ENCODE results near the gene ENTPD1.

Gene ENTPD1

GRCh38 chr10:95789902-95790301, 33.9 kb downstream of the ENTPD1 start:
- TF ChIP-seq CTCF (IDR thresholded peaks at IDR 0.05; ENCODE audit: control insufficient read depth, insufficient read depth, low read depth, low read length, missing control alignments): no peak
- DNase-seq (ENCODE audit: low read depth): no peak
- H3K4me3 ChIP-seq (ENCODE audit: control insufficient read depth, low read depth, low read length): no peak overlapping the region

- no peak for TF ChIP-seq CTCF (IDR thresholded peaks at IDR 0.05; ENCODE audit: control insufficient read depth, insufficient read depth, low read depth, low read length, missing control alignments)
- DNase-seq (ENCODE audit: low read depth): no peak
- no peak overlapping the region for H3K4me3 ChIP-seq (ENCODE audit: control insufficient read depth, low read depth, low read length)
Observed at GRCh38 chr10:95790982-95791381, 35.0 kb downstream of the ENTPD1 start.

- no peak for TF ChIP-seq CTCF (IDR thresholded peaks at IDR 0.05; ENCODE audit: control insufficient read depth, insufficient read depth, low read depth, low read length, missing control alignments)
- no peak for DNase-seq (ENCODE audit: low read depth)
- no peak overlapping the region for H3K4me3 ChIP-seq (ENCODE audit: control insufficient read depth, low read depth, low read length)
Observed at GRCh38 chr10:95791425-95791979, 35.5 kb downstream of the ENTPD1 start.

- TF ChIP-seq CTCF (IDR thresholded peaks at IDR 0.05; ENCODE audit: control insufficient read depth, insufficient read depth, low read depth, low read length, missing control alignments): no peak
- DNase-seq (ENCODE audit: low read depth): no peak
- H3K4me3 ChIP-seq (ENCODE audit: control insufficient read depth, low read depth, low read length): no peak overlapping the region
Observed at GRCh38 chr10:95792211-95792780, 36.3 kb downstream of the ENTPD1 start.

- H3K4me3 ChIP-seq (ENCODE audit: control insufficient read depth, low read depth, low read length): no peak overlapping the region
- no peak for DNase-seq (ENCODE audit: low read depth)
- TF ChIP-seq CTCF (IDR thresholded peaks at IDR 0.05; ENCODE audit: control insufficient read depth, insufficient read depth, low read depth, low read length, missing control alignments): no peak
Observed at GRCh38 chr10:95792874-95793285, 36.9 kb downstream of the ENTPD1 start.

- H3K4me3 ChIP-seq (ENCODE audit: control insufficient read depth, low read depth, low read length): no peak overlapping the region
- TF ChIP-seq CTCF (IDR thresholded peaks at IDR 0.05; ENCODE audit: control insufficient read depth, insufficient read depth, low read depth, low read length, missing control alignments): no peak
- DNase-seq (ENCODE audit: low read depth): no peak
Observed at GRCh38 chr10:95793401-95794045, 37.6 kb downstream of the ENTPD1 start.

All from AG09309 (cell line).